ENCODE measurements around the gene GATB.

GATB gene

GRCh38 chr4:151797853-151798252 lies 37.0 kb upstream of the GATB start:
- TF ChIP-seq CTCF (IDR thresholded peaks at IDR 0.05; ENCODE audit: extremely low read depth, missing control alignments) = no peak
- DNase-seq (ENCODE audit: low spot score) = no peak

GRCh38 chr4:151797131-151797530 lies 36.3 kb upstream of the GATB start:
- no peak for DNase-seq (ENCODE audit: low spot score)
- no peak for TF ChIP-seq CTCF (IDR thresholded peaks at IDR 0.05; ENCODE audit: extremely low read depth, missing control alignments)

- DNase-seq (ENCODE audit: low spot score) = no peak
- TF ChIP-seq CTCF (IDR thresholded peaks at IDR 0.05; ENCODE audit: extremely low read depth, missing control alignments) = no peak
These were observed 35.3 kb upstream of the GATB start for GRCh38 chr4:151796106-151796505.

GRCh38 chr4:151792995-151793394 lies 32.2 kb upstream of the GATB start:
- TF ChIP-seq CTCF (IDR thresholded peaks at IDR 0.05; ENCODE audit: extremely low read depth, missing control alignments) = no peak
- no peak for DNase-seq (ENCODE audit: low spot score)

GRCh38 chr4:151792530-151792929 lies 31.7 kb upstream of the GATB start:
- TF ChIP-seq CTCF (IDR thresholded peaks at IDR 0.05; ENCODE audit: extremely low read depth, missing control alignments) = no peak
- no peak for DNase-seq (ENCODE audit: low spot score)

- no peak for DNase-seq (ENCODE audit: low spot score)
- no peak for TF ChIP-seq CTCF (IDR thresholded peaks at IDR 0.05; ENCODE audit: extremely low read depth, missing control alignments)
These were observed 27.2 kb upstream of the GATB start for GRCh38 chr4:151788021-151788420.

- no peak for DNase-seq (ENCODE audit: low spot score)
- TF ChIP-seq CTCF (IDR thresholded peaks at IDR 0.05; ENCODE audit: extremely low read depth, missing control alignments) = no peak
These were observed 25.3 kb upstream of the GATB start for GRCh38 chr4:151786158-151786495.
